DND-41 (cell line): ENCODE data around the gene PGAM1.
"Not testable (repeated sequence)": the region's sequence is repeated elsewhere in the genome, so short reads cannot be mapped to it uniquely, and the experiment has no call there.

Source experiments
- CTCF ChIP-seq: IDR thresholded peaks from 2 replicates; pipeline ENCODE4 v1.5.1; 2012; ENCODE audit warnings: borderline replicate concordance, low read length, moderate library complexity, mild to moderate bottlenecking; ENCODE audit not compliant: poor library complexity, severe bottlenecking; ENCODE audit errors: extremely low read depth
- EZH2 ChIP-seq: IDR thresholded peaks from 3 replicates; pipeline ENCODE4 v1.6.1; 2012; ENCODE audit warnings: borderline replicate concordance, low read depth, mild to moderate bottlenecking, moderate library complexity, low read length, inconsistent platforms; ENCODE audit not compliant: severe bottlenecking

- TF ChIP-seq CTCF, EZH2: not testable (repeated sequence)
Observed at GRCh38 chr10:97423757-97424098, 2.3 kb upstream of the PGAM1 start.
